Fibroblast of lung (primary cell): ENCODE measurements around the gene FAXC.

ENCODE experiments used
- EZH2 ChIP-seq: IDR thresholded peaks from 2 replicates; pipeline ENCODE4 v1.5.1; 2012; ENCODE audit warnings: low read length, control low read depth, mild to moderate bottlenecking; ENCODE audit errors: missing control alignments
- TF ChIP-seq, protein P1 (sequence below), 2 donors: IDR thresholded peaks in 1 of 2; conservative IDR thresholded peaks in 1 of 2; 1 replicate in 1 of 2; 2 replicates in 1 of 2; pipeline ENCODE4 v1.5.1; 2011 to 2012; ENCODE audit warnings: low read length in 2 of 2, control low read depth in 1 of 2, inconsistent platforms in 1 of 2, low read depth in 1 of 2, mild to moderate bottlenecking in 1 of 2

DNA sequence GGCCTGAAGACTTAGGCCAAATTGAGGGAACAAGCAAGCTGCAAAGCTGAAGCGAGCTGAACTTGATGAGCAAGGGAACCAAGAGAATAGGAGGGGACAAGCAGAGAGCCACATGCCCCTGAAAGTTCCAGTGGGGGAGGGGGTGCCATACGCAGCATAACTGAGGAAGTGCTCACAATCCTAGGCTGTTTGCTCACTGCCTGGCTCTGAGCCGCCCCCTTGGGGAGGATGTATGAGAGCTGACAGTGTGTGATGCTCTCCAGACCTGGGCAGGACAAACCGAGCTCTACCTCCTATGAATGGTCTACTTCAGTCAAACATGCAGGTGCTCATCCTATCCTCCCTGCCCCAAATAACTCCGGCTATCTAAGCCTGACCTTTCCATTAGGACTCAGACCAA lies 52.1 kb downstream of the FAXC start:
- TF ChIP-seq, protein P1, sequence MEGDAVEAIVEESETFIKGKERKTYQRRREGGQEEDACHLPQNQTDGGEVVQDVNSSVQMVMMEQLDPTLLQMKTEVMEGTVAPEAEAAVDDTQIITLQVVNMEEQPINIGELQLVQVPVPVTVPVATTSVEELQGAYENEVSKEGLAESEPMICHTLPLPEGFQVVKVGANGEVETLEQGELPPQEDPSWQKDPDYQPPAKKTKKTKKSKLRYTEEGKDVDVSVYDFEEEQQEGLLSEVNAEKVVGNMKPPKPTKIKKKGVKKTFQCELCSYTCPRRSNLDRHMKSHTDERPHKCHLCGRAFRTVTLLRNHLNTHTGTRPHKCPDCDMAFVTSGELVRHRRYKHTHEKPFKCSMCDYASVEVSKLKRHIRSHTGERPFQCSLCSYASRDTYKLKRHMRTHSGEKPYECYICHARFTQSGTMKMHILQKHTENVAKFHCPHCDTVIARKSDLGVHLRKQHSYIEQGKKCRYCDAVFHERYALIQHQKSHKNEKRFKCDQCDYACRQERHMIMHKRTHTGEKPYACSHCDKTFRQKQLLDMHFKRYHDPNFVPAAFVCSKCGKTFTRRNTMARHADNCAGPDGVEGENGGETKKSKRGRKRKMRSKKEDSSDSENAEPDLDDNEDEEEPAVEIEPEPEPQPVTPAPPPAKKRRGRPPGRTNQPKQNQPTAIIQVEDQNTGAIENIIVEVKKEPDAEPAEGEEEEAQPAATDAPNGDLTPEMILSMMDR (conservative IDR thresholded peaks at IDR 0.05 in 1 of 2, IDR thresholded peaks at IDR 0.05 in 1 of 2; ENCODE audit: low read depth in 1 of 2, low read length in 2 of 2): no peak
- TF ChIP-seq EZH2: no peak
